WTC11 (cell line): Measurements from ENCODE around the gene SPSB4. TPM values are rescaled to one million over a fixed set of nuclear protein-coding genes. Genes with fewer than 3 reads are reported as not detected.

ENCODE experiments used
- ATAC-seq: fragments of 200-7000 bp; cut with Tn5 transposase; 2 replicates; pipeline ENCODE4 v1.10.0; 2021; ENCODE audit warnings: mild to moderate bottlenecking, moderate library complexity
- CTCF ChIA-PET: fragments of 300-600 bp; sonication (Branson Sonifier 250); formaldehyde crosslinking; loops from one replicate; lab custom pipeline; 2021; ENCODE audit warnings: antibody characterized with exemption; lab: Charles Lee
- POLR2A ChIA-PET: fragments of 350-600 bp; sonication (Branson Sonifier 250); formaldehyde crosslinking; loops from one replicate; lab custom pipeline; 2021; ENCODE audit warnings: antibody characterized with exemption; lab: Charles Lee
- DNase-seq: peaks from one replicate; pipeline ENCODE4 v3.0.0; 2021; ENCODE audit warnings: low spot score
- H3K27ac Mint-ChIP-seq: 2 replicates; pipeline ENCODE4 v1.8.0; 2021; ENCODE audit warnings: mixed read lengths
- H3K27me3 Mint-ChIP-seq: 2 replicates; pipeline ENCODE4 v1.8.0; 2021; ENCODE audit warnings: low read depth, mild to moderate bottlenecking, moderate library complexity, mixed read lengths
- H3K36me3 Mint-ChIP-seq: 2 replicates; pipeline ENCODE4 v1.8.0; 2021; ENCODE audit warnings: mixed read lengths
- H3K4me1 Mint-ChIP-seq: 2 replicates; pipeline ENCODE4 v1.8.0; 2022; ENCODE audit warnings: mixed read lengths
- H3K4me3 Mint-ChIP-seq: 2 replicates; pipeline ENCODE4 v1.8.0; 2021; ENCODE audit warnings: mild to moderate bottlenecking, moderate library complexity, mixed read lengths
- H3K9me3 Mint-ChIP-seq: 2 replicates; pipeline ENCODE4 v1.8.0; 2021; ENCODE audit warnings: mixed read lengths
- ATF6 ChIP-seq: sonication (generic); formaldehyde crosslinking; IDR thresholded peaks from 2 replicates; pipeline ENCODE4 v1.8.1; 2023; ENCODE audit warnings: mild to moderate bottlenecking, missing genetic modification reagents
- CBFB ChIP-seq: sonication (generic); formaldehyde crosslinking; IDR thresholded peaks from 2 replicates; pipeline ENCODE4 v1.8.1; 2022; ENCODE audit warnings: mild to moderate bottlenecking, low read depth, missing genetic modification reagents
- CREB1 ChIP-seq: sonication (generic); formaldehyde crosslinking; IDR thresholded peaks from 2 replicates; pipeline ENCODE4 v1.8.0; 2023; ENCODE audit warnings: mild to moderate bottlenecking, missing genetic modification reagents
- E2F4 ChIP-seq: sonication (generic); formaldehyde crosslinking; IDR thresholded peaks from 2 replicates; pipeline ENCODE4 v1.8.1; 2022; ENCODE audit warnings: low read depth, mild to moderate bottlenecking, moderate library complexity, missing genetic modification reagents, borderline replicate concordance
- ESRRA ChIP-seq: sonication (generic); formaldehyde crosslinking; IDR thresholded peaks from 2 replicates; pipeline ENCODE4 v1.8.1; 2022; ENCODE audit warnings: mild to moderate bottlenecking, missing genetic modification reagents, borderline replicate concordance
- FOXP1 ChIP-seq: sonication (generic); formaldehyde crosslinking; IDR thresholded peaks from 2 replicates; pipeline ENCODE4 v1.8.0; 2022; ENCODE audit warnings: missing genetic modification reagents, mild to moderate bottlenecking, moderate library complexity, borderline replicate concordance
- IRF2 ChIP-seq: sonication (generic); formaldehyde crosslinking; IDR thresholded peaks from 2 replicates; pipeline ENCODE4 v1.8.0; 2022; ENCODE audit warnings: low read depth, missing genetic modification reagents, borderline replicate concordance
- PRRX2 ChIP-seq: fragments of 250-450 bp; sonication (Bioruptor Pico); IDR thresholded peaks from 2 replicates; pipeline ENCODE4 v1.8.0; 2021; ENCODE audit warnings: mild to moderate bottlenecking
- SP1 ChIP-seq: sonication (generic); formaldehyde crosslinking; conservative IDR thresholded peaks from 2 replicates; pipeline ENCODE4 v1.8.1; 2022; ENCODE audit warnings: missing genetic modification reagents
- TEAD4 ChIP-seq: sonication (generic); formaldehyde crosslinking; IDR thresholded peaks from 2 replicates; pipeline ENCODE4 v1.8.0; 2022; ENCODE audit warnings: mild to moderate bottlenecking, missing genetic modification reagents
- ZBTB21 ChIP-seq: sonication (generic); formaldehyde crosslinking; IDR thresholded peaks from 2 replicates; pipeline ENCODE4 v1.8.1; 2023; ENCODE audit warnings: mild to moderate bottlenecking, missing genetic modification reagents, borderline replicate concordance
- ZNF317 ChIP-seq: sonication (generic); formaldehyde crosslinking; IDR thresholded peaks from 2 replicates; pipeline ENCODE4 v1.8.1; 2023; ENCODE audit warnings: low read depth, mild to moderate bottlenecking, moderate library complexity, missing genetic modification reagents, borderline replicate concordance
- total RNA-seq: library from RNA; stranded (reverse); gene quantifications from 3 replicates; pipeline ENCODE4 v1.2.3, GENCODE V29; 2021
- TF ChIP-seq, protein P1 (sequence below): sonication (generic); formaldehyde crosslinking; IDR thresholded peaks from 2 replicates; pipeline ENCODE4 v1.8.1; 2022; ENCODE audit warnings: missing genetic modification reagents, borderline replicate concordance
- TF ChIP-seq, protein P2 (sequence below): sonication (generic); formaldehyde crosslinking; conservative IDR thresholded peaks from 2 replicates; pipeline ENCODE4 v1.8.1; 2023; ENCODE audit warnings: mild to moderate bottlenecking, low read depth, missing genetic modification reagents, moderate library complexity
- TF ChIP-seq, protein P3 (sequence below): sonication (generic); formaldehyde crosslinking; IDR thresholded peaks from 2 replicates; pipeline ENCODE4 v1.8.0; 2023; ENCODE audit warnings: missing genetic modification reagents, mild to moderate bottlenecking, borderline replicate concordance
- TF ChIP-seq, protein P4 (sequence below): sonication (generic); formaldehyde crosslinking; IDR thresholded peaks from 2 replicates; pipeline ENCODE4 v1.8.1; 2022; ENCODE audit warnings: mild to moderate bottlenecking, missing genetic modification reagents, moderate library complexity, borderline replicate concordance
- TF ChIP-seq, protein P5 (sequence below): fragments of 250-450 bp; sonication (Bioruptor Pico); conservative IDR thresholded peaks from 2 replicates; pipeline ENCODE4 v1.9.0; 2021; ENCODE audit warnings: mild to moderate bottlenecking

Gene SPSB4
- total RNA-seq, 1 experiment from 2014 or later, result 19.7 TPM

DNA sequence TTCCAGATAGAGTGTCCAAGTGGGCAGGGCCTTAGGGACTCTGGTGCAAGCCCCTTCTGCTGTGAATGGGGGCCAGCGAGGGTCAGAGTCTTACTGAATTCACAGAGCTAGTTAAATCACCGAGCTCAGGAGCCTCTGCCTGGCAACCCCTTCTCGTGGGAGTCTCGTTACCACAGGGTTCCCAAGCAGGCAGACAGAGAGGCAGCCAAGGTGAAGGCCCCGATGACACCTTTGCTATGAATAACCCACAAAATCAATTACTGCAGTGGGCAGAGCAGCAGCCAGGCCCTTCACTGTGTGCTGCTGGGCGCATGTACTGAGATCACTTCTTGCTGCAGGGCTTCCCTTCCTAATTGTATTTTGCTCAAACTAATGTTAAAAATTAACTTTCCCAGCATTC, 56.9 kb downstream of the SPSB4 start (continued):
- TF ChIP-seq IRF2 (CRISPR knock-in tag) (no peak), FOXP1 (CRISPR knock-in tag) (no peak), SP1 (CRISPR knock-in tag) (no peak)

- POLR2A ChIA-PET, result no interaction called here
- TF ChIP-seq, protein P1, sequence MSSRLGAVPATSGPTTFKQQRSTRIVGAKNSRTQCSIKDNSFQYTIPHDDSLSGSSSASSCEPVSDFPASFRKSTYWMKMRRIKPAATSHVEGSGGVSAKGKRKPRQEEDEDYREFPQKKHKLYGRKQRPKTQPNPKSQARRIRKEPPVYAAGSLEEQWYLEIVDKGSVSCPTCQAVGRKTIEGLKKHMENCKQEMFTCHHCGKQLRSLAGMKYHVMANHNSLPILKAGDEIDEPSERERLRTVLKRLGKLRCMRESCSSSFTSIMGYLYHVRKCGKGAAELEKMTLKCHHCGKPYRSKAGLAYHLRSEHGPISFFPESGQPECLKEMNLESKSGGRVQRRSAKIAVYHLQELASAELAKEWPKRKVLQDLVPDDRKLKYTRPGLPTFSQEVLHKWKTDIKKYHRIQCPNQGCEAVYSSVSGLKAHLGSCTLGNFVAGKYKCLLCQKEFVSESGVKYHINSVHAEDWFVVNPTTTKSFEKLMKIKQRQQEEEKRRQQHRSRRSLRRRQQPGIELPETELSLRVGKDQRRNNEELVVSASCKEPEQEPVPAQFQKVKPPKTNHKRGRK (CRISPR knock-in tag), result no peak
- TF ChIP-seq ESRRA (no peak), PRRX2 (CRISPR knock-in tag) (no peak), ZBTB21 (CRISPR knock-in tag) (no peak), CBFB (CRISPR knock-in tag) (no peak), TEAD4 (CRISPR knock-in tag) (no peak), FOXP1 (CRISPR knock-in tag) (no peak)
- TF ChIP-seq, protein P2, sequence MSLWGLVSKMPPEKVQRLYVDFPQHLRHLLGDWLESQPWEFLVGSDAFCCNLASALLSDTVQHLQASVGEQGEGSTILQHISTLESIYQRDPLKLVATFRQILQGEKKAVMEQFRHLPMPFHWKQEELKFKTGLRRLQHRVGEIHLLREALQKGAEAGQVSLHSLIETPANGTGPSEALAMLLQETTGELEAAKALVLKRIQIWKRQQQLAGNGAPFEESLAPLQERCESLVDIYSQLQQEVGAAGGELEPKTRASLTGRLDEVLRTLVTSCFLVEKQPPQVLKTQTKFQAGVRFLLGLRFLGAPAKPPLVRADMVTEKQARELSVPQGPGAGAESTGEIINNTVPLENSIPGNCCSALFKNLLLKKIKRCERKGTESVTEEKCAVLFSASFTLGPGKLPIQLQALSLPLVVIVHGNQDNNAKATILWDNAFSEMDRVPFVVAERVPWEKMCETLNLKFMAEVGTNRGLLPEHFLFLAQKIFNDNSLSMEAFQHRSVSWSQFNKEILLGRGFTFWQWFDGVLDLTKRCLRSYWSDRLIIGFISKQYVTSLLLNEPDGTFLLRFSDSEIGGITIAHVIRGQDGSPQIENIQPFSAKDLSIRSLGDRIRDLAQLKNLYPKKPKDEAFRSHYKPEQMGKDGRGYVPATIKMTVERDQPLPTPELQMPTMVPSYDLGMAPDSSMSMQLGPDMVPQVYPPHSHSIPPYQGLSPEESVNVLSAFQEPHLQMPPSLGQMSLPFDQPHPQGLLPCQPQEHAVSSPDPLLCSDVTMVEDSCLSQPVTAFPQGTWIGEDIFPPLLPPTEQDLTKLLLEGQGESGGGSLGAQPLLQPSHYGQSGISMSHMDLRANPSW (CRISPR knock-in tag), result no peak
- TF ChIP-seq, protein P3, sequence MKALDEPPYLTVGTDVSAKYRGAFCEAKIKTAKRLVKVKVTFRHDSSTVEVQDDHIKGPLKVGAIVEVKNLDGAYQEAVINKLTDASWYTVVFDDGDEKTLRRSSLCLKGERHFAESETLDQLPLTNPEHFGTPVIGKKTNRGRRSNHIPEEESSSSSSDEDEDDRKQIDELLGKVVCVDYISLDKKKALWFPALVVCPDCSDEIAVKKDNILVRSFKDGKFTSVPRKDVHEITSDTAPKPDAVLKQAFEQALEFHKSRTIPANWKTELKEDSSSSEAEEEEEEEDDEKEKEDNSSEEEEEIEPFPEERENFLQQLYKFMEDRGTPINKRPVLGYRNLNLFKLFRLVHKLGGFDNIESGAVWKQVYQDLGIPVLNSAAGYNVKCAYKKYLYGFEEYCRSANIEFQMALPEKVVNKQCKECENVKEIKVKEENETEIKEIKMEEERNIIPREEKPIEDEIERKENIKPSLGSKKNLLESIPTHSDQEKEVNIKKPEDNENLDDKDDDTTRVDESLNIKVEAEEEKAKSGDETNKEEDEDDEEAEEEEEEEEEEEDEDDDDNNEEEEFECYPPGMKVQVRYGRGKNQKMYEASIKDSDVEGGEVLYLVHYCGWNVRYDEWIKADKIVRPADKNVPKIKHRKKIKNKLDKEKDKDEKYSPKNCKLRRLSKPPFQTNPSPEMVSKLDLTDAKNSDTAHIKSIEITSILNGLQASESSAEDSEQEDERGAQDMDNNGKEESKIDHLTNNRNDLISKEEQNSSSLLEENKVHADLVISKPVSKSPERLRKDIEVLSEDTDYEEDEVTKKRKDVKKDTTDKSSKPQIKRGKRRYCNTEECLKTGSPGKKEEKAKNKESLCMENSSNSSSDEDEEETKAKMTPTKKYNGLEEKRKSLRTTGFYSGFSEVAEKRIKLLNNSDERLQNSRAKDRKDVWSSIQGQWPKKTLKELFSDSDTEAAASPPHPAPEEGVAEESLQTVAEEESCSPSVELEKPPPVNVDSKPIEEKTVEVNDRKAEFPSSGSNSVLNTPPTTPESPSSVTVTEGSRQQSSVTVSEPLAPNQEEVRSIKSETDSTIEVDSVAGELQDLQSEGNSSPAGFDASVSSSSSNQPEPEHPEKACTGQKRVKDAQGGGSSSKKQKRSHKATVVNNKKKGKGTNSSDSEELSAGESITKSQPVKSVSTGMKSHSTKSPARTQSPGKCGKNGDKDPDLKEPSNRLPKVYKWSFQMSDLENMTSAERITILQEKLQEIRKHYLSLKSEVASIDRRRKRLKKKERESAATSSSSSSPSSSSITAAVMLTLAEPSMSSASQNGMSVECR (CRISPR knock-in tag), result no peak
- ATAC-seq (no peak), DNase-seq (no peak)
- CTCF ChIA-PET, result interaction anchor here (1.7 to 2.0 kb wide), 2 partner anchors 58 to 97 kb away, joined by 3 to 7 read pairs; partner anchors contain the start of gene SPSB4
- H3K9me3 Mint-ChIP-seq, result peaks cover 15% of the 10 kb centered on the region
- H3K4me3 Mint-ChIP-seq, result no peak overlapping the region
- no peak overlapping the region for H3K27ac Mint-ChIP-seq
- H3K27me3 Mint-ChIP-seq, result no peaks in the 10 kb centered on the region; the same call in 1 of the 2 replicates
- peaks cover 17% of the 10 kb centered on the region for H3K4me1 Mint-ChIP-seq
- H3K36me3 Mint-ChIP-seq, result peaks cover 19% of the 10 kb centered on the region
Observed at GRCh38 chr3:141109751-141110150, 58.6 kb downstream of the SPSB4 start.

- CTCF ChIA-PET, result interaction anchor here (1.7 to 2.0 kb wide), 2 partner anchors 59 to 98 kb away, joined by 3 to 7 read pairs; partner anchors contain the start of gene SPSB4
- POLR2A ChIA-PET, result no interaction called here
- no peak for DNase-seq
- peaks cover 14% of the 10 kb centered on the region for H3K4me1 Mint-ChIP-seq
- H3K27me3 Mint-ChIP-seq, result no peaks in the 10 kb centered on the region; the same call in 1 of the 2 replicates
- peaks cover 19% of the 10 kb centered on the region for H3K36me3 Mint-ChIP-seq
- ATAC-seq, result no peak
- H3K9me3 Mint-ChIP-seq, result peaks cover 15% of the 10 kb centered on the region
- H3K27ac Mint-ChIP-seq, result no peak overlapping the region
- H3K4me3 Mint-ChIP-seq, result no peak overlapping the region
- TF ChIP-seq CREB1 (CRISPR knock-in tag) (no peak), ATF6 (CRISPR knock-in tag) (no peak), E2F4 (CRISPR knock-in tag) (no peak), ZNF317 (no peak)
- TF ChIP-seq, protein P4, sequence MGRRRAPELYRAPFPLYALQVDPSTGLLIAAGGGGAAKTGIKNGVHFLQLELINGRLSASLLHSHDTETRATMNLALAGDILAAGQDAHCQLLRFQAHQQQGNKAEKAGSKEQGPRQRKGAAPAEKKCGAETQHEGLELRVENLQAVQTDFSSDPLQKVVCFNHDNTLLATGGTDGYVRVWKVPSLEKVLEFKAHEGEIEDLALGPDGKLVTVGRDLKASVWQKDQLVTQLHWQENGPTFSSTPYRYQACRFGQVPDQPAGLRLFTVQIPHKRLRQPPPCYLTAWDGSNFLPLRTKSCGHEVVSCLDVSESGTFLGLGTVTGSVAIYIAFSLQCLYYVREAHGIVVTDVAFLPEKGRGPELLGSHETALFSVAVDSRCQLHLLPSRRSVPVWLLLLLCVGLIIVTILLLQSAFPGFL (CRISPR knock-in tag), result no peak
- TF ChIP-seq, protein P5, sequence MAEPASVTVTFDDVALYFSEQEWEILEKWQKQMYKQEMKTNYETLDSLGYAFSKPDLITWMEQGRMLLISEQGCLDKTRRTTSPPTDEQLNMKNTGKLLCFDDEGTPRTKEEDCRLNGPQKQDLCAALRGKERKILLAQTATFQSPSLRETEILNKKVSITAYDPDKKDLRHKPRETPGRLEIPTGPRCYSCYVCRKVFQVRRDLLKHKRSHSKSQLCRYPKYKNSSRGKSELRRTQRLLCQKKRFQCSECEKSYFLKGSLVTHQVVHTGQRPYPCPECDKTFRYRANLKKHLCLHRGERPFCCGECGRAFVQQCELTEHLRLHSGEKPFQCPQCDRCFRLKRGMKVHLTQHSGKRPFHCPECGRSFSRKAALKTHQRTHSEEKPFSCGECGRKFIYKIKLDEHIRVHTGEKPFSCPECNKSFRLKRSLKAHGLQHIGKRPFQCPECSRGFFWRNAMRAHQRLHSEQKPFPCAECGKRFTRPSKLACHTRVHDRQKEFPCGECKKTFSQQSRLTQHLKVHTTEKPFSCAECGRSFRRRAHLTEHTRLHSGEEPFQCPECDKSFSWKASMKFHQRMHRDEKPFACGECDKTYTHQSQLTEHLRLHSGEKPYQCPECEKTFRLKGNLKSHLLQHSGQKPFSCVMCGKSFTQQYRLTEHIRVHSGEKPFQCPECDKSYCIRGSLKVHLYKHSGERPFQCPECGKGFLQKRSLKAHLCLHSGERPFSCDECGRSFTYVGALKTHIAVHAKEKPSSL, result no peak
Observed at GRCh38 chr3:141110322-141110721, 59.2 kb downstream of the SPSB4 start.
